HepG2 (cell line): Measurements from ENCODE around the gene ARL3.

Experiments used
- NFIC ChIP-seq: IDR thresholded peaks from 2 replicates; pipeline ENCODE4 v1.6.1; 2012; ENCODE audit warnings: mild to moderate bottlenecking, low read length, inconsistent platforms
- NR2F6 ChIP-seq, 2 experiments: IDR thresholded peaks; 2 replicates each; pipeline ENCODE4 v1.6.1; 2016; ENCODE audit warnings: antibody characterized with exemption in 1 of 2, mild to moderate bottlenecking in 1 of 2
- RFXANK ChIP-seq: IDR thresholded peaks from 2 replicates; pipeline ENCODE4 v1.6.1; 2016
- ZNF547 ChIP-seq: sonication (generic); formaldehyde crosslinking; IDR thresholded peaks from 2 replicates; pipeline ENCODE4 v1.5.1; 2020; ENCODE audit warnings: mild to moderate bottlenecking, missing genetic modification reagents
- ZNF615 ChIP-seq: sonication (generic); formaldehyde crosslinking; IDR thresholded peaks from 2 replicates; pipeline ENCODE4 v1.5.0; 2020; ENCODE audit warnings: mild to moderate bottlenecking, missing genetic modification reagents, borderline replicate concordance
- TF ChIP-seq, protein P1 (sequence below): sonication (generic); formaldehyde crosslinking; IDR thresholded peaks from 2 replicates; pipeline ENCODE4 v1.4.0; 2020; ENCODE audit warnings: missing genetic modification reagents

DNA sequence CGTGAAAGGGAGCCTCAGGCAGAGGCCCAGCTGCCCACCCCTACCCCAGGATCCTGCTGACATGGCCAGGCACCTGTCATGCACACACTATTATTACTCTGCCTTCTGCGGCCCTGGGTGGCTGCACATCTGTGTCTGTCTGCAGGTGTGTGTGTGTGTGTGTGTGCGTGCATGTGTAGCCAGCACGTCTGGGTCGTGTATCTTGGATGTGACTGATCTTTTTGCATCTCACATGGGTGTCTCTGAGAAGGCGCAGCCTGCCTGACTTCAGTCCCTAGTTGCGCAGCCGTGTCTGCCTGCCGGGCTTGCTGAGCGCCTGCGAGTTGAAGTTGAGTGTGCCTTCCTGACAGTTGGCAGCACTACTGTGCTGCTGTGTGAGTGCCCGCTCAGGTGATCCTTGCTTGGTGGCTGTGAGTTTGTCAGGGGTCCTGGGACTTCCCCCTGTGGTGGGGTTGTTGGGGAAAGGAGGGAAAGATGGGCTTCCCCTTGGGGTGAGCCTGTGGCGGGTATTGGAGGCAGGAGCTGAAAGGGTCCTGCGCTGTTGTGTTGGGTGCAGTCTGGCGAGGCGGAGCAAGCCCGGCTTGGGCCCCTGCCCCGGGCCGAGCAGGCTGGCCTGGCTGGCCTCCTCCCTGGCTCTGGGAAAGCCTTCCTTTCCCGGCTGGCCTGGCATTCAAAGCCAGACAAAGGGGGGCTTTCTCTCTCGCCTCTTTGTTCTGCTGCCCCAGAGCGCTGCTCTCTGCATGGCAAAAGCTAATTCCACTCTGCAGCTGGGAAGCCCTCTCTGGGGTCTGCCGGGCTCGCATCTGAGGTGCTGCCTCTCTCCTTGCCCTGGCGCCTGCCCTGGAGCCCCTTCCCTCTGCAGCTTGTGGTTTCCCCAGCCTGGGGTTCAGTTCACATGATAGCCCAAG lies 65.1 kb downstream of the ARL3 start:
- TF ChIP-seq RFXANK (CRISPR knock-in tag) (no peak), ZNF547 (CRISPR knock-in tag) (no peak), NR2F6 (IDR thresholded peaks at IDR 0.05) (no peak), NR2F6 (CRISPR knock-in tag; IDR thresholded peaks at IDR 0.05) (no peak), NFIC (no peak), ZNF615 (CRISPR knock-in tag) (no peak)
- TF ChIP-seq, protein P1, sequence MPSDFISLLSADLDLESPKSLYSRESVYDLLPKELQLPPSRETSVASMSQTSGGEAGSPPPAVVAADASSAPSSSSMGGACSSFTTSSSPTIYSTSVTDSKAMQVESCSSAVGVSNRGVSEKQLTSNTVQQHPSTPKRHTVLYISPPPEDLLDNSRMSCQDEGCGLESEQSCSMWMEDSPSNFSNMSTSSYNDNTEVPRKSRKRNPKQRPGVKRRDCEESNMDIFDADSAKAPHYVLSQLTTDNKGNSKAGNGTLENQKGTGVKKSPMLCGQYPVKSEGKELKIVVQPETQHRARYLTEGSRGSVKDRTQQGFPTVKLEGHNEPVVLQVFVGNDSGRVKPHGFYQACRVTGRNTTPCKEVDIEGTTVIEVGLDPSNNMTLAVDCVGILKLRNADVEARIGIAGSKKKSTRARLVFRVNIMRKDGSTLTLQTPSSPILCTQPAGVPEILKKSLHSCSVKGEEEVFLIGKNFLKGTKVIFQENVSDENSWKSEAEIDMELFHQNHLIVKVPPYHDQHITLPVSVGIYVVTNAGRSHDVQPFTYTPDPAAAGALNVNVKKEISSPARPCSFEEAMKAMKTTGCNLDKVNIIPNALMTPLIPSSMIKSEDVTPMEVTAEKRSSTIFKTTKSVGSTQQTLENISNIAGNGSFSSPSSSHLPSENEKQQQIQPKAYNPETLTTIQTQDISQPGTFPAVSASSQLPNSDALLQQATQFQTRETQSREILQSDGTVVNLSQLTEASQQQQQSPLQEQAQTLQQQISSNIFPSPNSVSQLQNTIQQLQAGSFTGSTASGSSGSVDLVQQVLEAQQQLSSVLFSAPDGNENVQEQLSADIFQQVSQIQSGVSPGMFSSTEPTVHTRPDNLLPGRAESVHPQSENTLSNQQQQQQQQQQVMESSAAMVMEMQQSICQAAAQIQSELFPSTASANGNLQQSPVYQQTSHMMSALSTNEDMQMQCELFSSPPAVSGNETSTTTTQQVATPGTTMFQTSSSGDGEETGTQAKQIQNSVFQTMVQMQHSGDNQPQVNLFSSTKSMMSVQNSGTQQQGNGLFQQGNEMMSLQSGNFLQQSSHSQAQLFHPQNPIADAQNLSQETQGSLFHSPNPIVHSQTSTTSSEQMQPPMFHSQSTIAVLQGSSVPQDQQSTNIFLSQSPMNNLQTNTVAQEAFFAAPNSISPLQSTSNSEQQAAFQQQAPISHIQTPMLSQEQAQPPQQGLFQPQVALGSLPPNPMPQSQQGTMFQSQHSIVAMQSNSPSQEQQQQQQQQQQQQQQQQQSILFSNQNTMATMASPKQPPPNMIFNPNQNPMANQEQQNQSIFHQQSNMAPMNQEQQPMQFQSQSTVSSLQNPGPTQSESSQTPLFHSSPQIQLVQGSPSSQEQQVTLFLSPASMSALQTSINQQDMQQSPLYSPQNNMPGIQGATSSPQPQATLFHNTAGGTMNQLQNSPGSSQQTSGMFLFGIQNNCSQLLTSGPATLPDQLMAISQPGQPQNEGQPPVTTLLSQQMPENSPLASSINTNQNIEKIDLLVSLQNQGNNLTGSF (CRISPR knock-in tag) = no peak
